BE2C (cell line): ENCODE data around the gene BLACAT1. TPM values are rescaled to one million over a fixed set of nuclear protein-coding genes. Genes with fewer than 3 reads are reported as not detected.

Source experiments
- DNase-seq: peaks from one replicate; pipeline ENCODE4 v3.0.0-alpha.2; 2020
- H3K27me3 ChIP-seq: fragments of 250-450 bp; sonication (Bioruptor Pico); 2 replicates; pipeline ENCODE4 v1.5.1; 2020; ENCODE audit warnings: mild to moderate bottlenecking
- H3K36me3 ChIP-seq: fragments of 250-450 bp; sonication (Bioruptor Pico); 2 replicates; pipeline ENCODE4 v1.5.1; 2020; ENCODE audit warnings: mild to moderate bottlenecking
- H3K4me1 ChIP-seq: fragments of 250-450 bp; sonication (Bioruptor Pico); 2 replicates; pipeline ENCODE4 v1.5.1; 2020
- H3K4me3 ChIP-seq: 2 replicates; pipeline ENCODE4 v1.5.1; 2011; ENCODE audit warnings: low read depth, low read length
- H3K9me3 ChIP-seq: fragments of 250-450 bp; sonication (Bioruptor Pico); 2 replicates; pipeline ENCODE4 v1.5.1; 2020
- CTCF ChIP-seq: IDR thresholded peaks from 2 replicates; pipeline ENCODE4 v1.5.1; 2012; ENCODE audit warnings: mild to moderate bottlenecking, low read depth, low read length
- polyA plus RNA-seq: library from polyadenylated mRNA; unstranded; fragments of >200 nt; gene quantifications from one replicate; pipeline ENCODE4 v1.2.1, GENCODE V29; 2012; ENCODE audit warnings: low read depth, missing spikeins; ENCODE audit not compliant: insufficient read length, insufficient read depth

BLACAT1 gene
- not detected for polyA plus RNA-seq

- no peaks in the 10 kb centered on the region for H3K4me1 ChIP-seq
- DNase-seq = no peak
- no peaks in the 10 kb centered on the region for H3K36me3 ChIP-seq
- H3K9me3 ChIP-seq = no peaks in the 10 kb centered on the region
- peaks cover 66% of the 10 kb centered on the region for H3K27me3 ChIP-seq
- H3K4me3 ChIP-seq = peak within 1 kb of the TSS; percentile 42
- no peak for TF ChIP-seq CTCF
Measured at GRCh38 chr1:205455581-205456382, at the start of gene BLACAT1. BLACAT1 (minus strand) TSS chr1:205456045.

GRCh38 chr1:205505076-205505729, 49.4 kb upstream of the BLACAT1 start:
- Histone ChIP-seq H3K4me3 (peak overlapping the region; percentile 64), H3K4me1 (peaks cover 6% of the 10 kb centered on the region), H3K27me3 (no peaks in the 10 kb centered on the region), H3K9me3 (no peaks in the 10 kb centered on the region), H3K36me3 (no peaks in the 10 kb centered on the region)
- TF ChIP-seq CTCF = no peak
- DNase-seq = no peak

- no peak for TF ChIP-seq CTCF
- no peaks in the 10 kb centered on the region for H3K36me3 ChIP-seq
- peaks cover 6% of the 10 kb centered on the region for H3K4me1 ChIP-seq
- H3K27me3 ChIP-seq = no peaks in the 10 kb centered on the region
- DNase-seq = peak; percentile 63
- H3K9me3 ChIP-seq = no peaks in the 10 kb centered on the region
- peak within 1 kb of the TSS; percentile 64 for H3K4me3 ChIP-seq
Measured at GRCh38 chr1:205504311-205505075, 48.6 kb upstream of the BLACAT1 start, which contains the start of gene CDK18. CDK18 (plus strand) TSS chr1:205504669; CDS start chr1:205523168, 18,499 bp downstream.

- H3K4me3 ChIP-seq = no peak overlapping the region
- no peaks in the 10 kb centered on the region for H3K36me3 ChIP-seq
- no peaks in the 10 kb centered on the region for H3K9me3 ChIP-seq
- no peaks in the 10 kb centered on the region for H3K27me3 ChIP-seq
- H3K4me1 ChIP-seq = peaks cover 4% of the 10 kb centered on the region
- DNase-seq = no peak
- TF ChIP-seq CTCF = no peak
Measured at GRCh38 chr1:205502992-205503391, 47.1 kb upstream of the BLACAT1 start.

- TF ChIP-seq CTCF = no peak
- H3K36me3 ChIP-seq = no peaks in the 10 kb centered on the region
- no peak overlapping the region for H3K4me3 ChIP-seq
- DNase-seq = no peak
- H3K9me3 ChIP-seq = no peaks in the 10 kb centered on the region
- H3K4me1 ChIP-seq = peaks cover 4% of the 10 kb centered on the region; the same call in 1 of the 2 replicates
- H3K27me3 ChIP-seq = no peaks in the 10 kb centered on the region
Measured at GRCh38 chr1:205502111-205502810, 46.4 kb upstream of the BLACAT1 start.
